ENCODE measurements around the gene FSCB.
"Not testable (repeated sequence)": the region's sequence is repeated elsewhere in the genome, so short reads cannot be mapped to it uniquely, and the experiment has no call there.

Gene FSCB, protein sequence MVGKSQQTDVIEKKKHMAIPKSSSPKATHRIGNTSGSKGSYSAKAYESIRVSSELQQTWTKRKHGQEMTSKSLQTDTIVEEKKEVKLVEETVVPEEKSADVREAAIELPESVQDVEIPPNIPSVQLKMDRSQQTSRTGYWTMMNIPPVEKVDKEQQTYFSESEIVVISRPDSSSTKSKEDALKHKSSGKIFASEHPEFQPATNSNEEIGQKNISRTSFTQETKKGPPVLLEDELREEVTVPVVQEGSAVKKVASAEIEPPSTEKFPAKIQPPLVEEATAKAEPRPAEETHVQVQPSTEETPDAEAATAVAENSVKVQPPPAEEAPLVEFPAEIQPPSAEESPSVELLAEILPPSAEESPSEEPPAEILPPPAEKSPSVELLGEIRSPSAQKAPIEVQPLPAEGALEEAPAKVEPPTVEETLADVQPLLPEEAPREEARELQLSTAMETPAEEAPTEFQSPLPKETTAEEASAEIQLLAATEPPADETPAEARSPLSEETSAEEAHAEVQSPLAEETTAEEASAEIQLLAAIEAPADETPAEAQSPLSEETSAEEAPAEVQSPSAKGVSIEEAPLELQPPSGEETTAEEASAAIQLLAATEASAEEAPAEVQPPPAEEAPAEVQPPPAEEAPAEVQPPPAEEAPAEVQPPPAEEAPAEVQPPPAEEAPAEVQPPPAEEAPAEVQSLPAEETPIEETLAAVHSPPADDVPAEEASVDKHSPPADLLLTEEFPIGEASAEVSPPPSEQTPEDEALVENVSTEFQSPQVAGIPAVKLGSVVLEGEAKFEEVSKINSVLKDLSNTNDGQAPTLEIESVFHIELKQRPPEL

DNA sequence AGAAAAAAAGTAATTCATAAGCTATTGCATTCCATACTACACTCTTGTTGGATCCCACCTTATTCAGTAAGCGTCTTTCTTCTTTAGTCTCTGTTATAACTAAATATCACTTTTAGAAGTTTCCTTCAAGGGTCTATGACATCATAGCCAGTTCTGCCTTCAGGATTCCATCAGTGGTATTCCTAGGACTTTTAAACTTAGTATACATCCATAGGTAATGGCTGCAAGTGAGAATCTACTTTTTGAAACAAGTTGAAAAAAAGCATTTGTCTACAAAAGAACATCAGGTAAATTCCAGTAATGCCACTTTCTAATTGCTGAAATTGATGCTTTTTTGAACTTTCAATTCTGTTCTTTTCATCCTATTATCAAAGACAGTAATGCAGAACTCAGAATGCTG is at the start of gene FSCB:
Gene FSCB (minus strand): TSS at position 101 of the 400 bp plus-strand sequence. CDS start 296 bp downstream, outside the sequence.
- no peak for DNase-seq

DNA sequence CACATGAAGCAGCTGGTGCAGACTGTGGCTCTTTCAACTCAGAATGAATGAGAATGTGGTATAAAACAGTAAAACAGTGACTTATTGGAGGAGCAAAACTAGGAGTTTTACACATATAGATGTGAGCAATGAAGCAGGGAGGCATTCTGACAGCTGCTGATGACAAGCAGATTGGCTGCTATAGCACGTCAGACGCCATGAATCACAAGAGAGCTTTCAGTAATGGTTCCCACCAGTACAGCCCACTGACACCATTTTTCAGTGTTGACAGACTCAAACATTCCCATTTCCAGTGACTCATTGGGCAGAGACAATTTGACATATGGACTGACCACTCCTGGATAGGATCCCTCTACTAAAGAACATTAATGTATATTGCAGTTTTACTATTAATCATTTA is 24.6 kb upstream of the FSCB start:
- no peak for DNase-seq

DNA sequence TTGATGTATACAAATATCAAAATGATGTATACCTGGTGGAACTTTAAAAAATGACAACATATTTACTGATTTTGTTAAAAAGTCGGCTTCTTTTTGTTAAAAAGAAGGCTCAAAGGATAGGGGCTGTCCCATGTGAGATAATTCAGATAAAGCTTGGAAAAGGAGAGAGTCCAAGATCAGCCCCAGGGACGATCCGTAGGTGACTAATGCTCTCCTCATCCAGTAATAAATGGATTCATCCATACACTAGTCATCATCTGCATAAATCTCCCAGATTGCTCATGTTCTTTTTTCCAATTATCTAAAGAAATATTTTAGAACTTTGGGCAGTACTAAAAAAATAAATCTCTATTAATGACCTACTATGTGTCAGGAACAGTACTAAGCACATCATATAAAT is 23.4 kb upstream of the FSCB start:
- DNase-seq, result no peak

DNA sequence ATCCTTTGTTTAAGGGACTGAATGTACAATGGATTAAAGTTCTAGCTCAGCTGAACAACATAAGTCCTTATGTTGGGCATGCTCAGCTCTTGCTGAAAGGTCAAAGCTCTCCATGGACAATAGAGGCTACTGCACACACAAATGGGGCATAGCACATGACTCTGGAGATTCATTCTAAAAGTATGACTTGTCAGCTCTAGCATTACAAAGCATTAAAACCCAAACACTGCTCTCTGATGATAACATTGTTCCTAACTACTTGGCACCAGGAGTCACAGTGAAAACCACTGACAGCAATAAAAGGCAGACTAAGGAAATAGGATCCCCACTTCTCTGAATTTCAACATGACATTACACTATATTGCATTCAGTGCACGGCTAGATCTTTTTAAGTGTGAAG is 21.9 kb upstream of the FSCB start:
- DNase-seq, result no peak

DNA sequence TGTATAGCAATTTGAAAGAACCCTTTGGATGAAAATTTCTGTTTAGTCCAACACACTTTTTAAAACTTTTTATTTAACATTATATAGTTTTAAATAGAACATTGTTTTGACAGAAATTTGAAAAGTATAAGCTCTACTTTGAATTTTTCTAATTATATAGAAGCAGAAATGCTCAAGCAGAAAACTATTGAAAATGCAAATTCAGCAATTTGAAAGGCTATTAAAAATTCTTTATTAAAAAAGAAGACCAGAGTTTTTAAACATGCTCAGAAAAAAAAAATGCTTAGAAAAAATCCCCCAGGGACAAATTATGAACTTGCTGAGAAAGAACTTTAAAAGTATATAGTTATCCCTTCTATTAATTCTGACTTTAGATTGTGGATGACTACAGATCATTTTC is 21.1 kb upstream of the FSCB start:
- no peak for DNase-seq

DNA sequence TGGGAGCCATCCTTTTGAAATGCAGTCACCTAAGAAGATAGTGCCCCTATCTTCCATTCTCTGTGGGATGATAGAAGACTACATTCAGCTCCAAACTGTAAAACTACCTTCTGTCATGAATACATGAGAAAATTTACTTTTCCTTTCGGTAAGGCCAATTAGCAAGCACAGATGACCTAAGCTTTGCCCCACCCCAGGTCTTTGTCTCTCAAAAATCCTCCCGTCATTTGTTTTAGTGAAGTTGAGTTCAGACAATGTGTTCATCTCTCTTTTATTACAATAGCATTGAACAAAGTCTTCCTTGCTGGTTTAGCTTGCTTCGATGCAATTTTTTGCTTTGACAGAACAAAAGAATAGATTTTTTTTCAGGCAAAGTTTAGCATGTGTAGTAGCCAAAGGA is 18.2 kb upstream of the FSCB start:
- DNase-seq, result no peak

DNA sequence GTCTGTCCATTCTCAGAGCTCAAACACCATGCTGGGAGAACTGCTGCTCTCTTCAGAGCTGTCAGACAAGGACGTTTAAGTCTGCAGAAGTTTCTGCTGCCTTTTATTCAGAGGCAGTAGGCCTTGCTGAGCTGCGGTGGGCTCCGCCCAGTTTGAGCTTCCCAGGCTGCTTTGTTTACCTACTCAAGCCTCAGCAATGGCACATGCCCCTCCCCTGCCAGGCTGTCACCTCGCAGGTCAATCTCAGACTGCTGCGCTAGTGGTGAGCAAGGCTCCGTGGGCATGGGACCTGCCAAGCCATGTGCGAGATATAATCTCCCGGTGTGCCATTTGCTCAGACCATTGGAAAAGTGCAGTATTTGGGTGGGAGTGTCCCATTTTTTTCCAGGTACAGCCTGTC is 8.6 kb upstream of the FSCB start:
- DNase-seq, result not testable (repeated sequence)

DNA sequence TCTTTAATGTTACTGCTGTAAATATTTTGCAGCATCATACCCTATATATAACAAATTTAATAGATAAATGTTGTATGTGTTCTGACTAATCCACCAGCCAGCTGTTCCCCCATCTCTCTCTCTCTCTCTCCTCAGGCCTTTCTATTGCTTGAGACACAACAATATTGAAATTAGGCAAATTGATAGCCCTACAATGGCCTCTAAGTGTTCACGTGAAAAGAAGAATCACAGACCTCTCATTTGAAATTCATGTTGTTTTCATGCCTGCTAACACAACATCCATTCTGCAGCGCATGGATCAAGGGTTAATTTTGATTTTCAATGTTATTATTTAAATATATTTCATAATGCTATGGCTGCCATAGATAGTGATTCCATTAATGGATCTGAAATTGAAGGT is 1.8 kb upstream of the FSCB start:
- no peak for DNase-seq

DNA sequence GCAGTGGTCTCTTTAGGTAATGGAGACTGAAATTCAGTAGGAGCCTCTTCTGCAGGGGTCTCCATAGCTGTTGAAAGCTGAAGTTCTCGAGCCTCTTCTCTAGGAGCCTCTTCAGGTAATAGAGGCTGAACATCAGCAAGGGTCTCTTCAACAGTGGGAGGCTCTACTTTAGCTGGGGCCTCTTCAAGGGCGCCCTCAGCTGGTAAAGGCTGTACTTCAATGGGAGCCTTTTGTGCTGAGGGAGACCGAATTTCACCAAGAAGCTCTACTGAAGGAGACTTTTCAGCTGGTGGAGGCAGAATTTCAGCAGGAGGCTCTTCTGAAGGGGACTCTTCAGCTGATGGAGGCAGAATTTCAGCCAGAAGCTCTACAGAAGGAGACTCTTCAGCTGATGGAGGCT is 1.5 kb downstream of the FSCB start:
- no peak for DNase-seq

DNA sequence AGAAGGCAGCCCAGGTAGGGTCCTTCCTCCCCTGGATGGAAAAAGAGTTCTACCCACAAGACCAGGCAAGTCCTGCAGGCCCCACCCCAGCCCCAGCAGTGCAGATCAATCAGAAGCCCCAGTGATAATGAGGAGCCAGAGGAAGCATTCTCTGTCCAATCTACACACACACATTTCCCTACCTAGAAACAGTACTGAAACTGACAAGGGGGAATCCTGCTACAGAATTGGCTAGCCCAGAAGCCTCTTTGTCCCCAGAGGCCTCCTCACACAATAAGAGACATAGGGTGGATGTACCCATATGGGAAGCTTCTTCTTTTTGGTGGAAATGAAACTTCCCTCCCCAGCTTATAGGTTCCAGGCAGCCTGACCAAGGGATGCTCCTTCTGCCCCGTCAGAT is 9.9 kb downstream of the FSCB start:
- DNase-seq, result no peak

DNA sequence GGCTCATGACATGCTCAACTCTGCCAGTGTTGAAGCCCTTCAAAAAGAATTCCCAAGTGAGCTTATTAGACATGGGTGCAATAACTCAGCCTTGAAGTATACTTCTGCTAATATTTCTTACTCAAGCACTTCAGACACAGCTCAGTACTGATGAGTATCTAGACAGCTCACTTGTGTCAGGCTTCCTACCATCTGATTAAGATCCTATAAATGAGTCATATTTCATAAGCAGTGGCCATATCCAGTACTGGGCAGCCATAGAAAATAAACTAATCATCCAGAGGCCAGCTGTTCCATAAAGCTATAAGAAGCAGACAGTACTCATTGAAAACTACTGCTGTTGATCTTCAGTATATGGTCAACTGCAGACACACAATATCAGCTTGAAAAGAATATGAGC is 12.9 kb downstream of the FSCB start:
- DNase-seq, result no peak

DNA sequence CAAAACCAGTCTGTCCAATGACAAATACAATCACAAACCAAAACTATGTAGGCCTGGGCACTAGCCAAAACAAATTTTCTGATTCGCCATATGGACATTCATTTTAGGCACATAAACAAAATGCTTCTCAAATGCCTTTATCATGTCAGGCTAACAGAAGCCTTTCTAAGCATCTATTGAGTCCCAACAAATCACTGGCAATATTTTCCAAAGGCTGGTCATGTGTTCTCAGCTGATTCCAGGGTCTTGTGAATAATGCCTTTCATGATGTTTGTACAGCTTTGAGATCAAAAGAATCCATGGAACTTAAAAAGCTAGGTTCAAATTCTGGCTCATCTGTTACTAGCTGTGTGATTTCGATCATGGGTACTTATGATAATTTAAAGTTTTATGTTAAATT is 16.1 kb downstream of the FSCB start:
- DNase-seq, result no peak

DNA sequence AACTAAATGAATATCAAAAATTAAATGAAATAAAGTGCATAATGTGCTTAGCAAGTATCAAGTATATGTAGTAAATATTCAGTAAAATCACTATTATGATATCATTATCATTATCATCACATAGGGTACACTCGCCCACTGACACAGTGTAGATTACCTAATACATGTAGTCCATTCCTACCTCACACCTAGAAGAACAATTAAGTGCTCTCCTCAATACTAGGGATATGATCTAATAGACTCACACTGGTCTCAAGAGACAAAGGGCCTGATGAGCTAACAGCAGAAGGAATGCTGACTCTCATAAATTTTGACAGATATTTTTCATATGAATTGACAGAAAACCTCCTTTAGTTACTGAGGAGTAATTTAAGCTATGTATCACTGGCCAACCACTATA is 29.1 kb downstream of the FSCB start:
- no peak for DNase-seq

DNA sequence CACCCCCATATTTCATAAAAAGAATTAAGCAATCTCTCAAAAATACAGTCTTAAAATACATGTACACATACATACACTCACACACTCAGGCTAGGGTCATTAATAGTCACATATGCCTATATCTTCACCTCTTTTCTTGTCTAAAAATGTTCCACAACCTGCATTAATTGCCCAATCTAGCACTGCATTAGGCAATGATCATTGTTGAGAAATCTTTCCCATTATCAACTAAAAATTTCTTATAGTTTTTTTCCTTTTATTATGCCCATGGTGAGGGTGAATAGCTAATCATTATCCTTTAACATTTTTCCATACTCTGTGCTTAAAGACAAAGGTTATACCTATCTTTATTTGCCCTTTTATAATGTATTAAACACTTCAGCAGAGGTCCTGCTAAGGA is 38.3 kb downstream of the FSCB start:
- no peak for DNase-seq

DNA sequence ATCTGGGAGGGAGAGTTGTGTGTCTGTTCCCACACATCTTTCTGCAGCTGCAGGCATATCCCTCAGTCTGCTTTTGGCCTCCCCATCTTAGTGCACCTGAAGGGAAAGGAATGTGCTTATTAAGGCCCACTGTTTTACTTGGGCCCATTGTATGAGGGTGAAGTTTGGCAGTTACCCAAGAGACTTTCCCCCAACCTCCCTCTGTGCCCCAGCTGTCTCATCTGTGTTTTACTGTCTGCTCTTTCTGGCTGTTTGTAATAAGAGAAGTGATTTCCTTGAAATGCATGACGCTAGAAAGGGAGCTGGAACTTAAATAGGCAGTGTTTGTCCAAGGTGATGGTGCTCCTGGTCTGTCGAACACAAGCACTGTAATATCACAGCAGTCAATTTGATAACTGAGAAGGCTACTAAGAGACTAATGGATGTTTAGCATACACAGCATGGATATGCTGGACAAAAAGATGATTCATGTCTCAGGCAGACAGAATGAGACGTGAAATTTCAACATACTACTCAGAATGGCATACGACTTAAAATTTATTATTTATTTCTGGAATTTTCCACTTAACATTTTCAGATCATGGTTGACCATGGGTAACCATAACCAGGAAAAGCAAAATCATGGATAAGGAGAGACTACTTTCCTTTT is 43.6 kb downstream of the FSCB start:
- DNase-seq, result no peak

DNA sequence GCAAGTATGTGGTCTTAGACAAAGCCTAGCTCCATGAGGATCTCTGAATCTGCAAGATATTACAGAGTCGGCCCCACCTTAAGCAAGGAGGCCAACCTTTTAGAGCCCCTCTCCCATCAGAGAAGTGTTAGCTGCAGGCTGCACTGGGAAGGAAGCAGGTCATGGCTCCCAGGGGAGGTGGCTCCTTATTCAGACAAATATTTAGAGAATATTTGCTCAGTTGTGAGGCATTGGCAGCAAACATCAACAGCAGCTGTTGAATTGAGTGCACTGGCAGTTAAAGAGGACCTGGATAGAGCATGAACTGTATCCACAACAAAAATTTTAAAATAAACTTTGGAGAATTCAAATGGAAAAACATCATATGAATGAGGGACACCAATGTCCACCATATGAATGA is 44.7 kb downstream of the FSCB start:
- DNase-seq, result no peak

DNA sequence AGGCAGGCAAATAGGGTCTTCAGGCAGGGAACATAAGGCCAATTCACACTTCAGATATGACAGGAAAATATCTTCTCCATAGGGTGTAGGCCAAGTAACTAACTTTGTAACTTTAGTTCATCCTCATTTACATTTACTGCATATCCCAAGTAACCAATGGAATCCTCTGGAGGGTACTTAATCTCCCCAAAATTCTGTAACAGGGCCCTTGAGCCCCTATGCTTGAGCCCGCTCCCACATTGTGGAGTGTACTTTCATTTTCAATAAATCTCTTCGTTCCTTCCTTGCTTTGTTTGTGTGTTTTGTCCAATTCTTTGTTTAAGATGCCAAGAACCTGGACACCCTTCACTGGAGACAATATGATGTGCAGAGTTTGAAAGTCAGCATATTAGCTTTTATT is 45.3 kb downstream of the FSCB start:
- no peak for DNase-seq

All from activated T-cell treated with anti-CD3 and anti-CD28 coated beads for 4 hours (primary cell).